Effector CD8-positive, alpha-beta T cell (primary cell): ENCODE measurements around the gene PEX14.

ENCODE experiments used
- DNase-seq: peaks from one replicate; lab custom pipeline; 2025; lab: John Stamatoyannopoulos, UW

The PEX14 gene

GRCh38 chr1:10662824-10663677 lies 188.3 kb downstream of the PEX14 start:
- no peak for DNase-seq

GRCh38 chr1:10663678-10664035 lies 188.9 kb downstream of the PEX14 start:
- DNase-seq: no peak

GRCh38 chr1:10664251-10664650 lies 189.5 kb downstream of the PEX14 start:
- DNase-seq: no peak

DNA sequence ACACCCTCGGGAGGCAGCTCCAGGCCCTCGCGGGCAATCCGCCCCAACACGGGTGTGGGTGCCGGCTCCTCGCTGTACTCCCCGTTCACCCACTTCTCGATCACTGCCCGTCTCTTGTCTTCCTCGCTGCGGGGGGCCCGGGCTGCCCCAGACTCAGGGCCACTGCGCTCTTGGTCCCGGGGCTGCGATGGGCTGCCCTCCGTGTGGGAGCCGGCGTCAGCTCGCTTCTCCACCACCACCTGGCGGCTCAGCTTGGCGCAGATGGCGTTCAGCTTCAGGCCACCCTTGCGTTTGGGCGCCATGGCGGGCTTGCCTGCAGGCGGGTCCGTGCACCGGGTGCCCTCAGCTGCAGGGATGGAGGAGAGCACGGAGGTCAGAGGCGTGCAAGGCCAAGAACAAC lies 190.5 kb downstream of the PEX14 start:
- no peak for DNase-seq

DNA sequence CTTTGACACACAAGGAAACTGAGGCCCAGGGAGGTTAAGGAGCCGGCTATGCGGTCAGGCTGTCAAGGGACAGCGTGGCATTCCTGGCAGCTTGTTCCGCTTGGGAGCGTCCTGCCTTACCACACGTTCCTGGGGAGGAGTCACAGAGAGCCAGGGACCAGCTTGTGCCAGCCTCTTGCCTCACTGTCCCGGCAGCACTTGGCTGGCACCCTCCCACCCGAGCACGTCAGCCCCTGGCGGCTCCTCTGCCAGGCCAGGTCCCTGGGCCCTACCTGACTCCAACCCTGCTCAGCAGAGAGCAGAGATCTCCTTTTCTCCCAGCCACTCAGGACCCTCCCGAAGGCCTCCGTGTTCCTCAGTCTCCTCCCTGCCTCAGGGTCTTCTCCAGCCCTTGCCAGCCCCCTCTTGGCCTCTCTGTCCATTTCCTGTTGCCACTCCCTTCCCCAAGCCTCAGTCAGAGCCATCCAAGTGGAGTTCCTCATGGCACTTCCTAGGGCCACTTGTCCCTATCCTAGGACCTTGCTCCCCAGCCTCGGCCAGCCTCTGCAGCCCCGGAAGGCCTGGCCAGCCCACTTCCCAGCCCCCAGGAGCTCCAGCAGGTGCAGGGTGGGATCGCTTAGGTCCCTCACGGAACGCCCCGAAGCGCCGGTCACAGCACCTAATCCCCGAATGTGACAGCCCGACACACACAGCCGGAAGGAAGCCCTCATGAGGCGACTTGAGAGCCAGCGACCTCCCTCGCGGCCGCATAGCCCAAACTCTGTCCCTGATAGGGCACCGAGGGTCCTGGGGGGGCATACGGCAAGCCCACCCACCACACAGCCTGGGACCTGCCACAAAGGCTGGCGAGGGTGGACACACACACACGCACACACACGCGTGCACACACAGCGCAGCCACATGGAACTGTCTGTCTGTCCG lies 191.4 kb downstream of the PEX14 start:
- no peak for DNase-seq

- DNase-seq: no peak
These were observed 193.4 kb downstream of the PEX14 start for GRCh38 chr1:10667861-10668761.

DNA sequence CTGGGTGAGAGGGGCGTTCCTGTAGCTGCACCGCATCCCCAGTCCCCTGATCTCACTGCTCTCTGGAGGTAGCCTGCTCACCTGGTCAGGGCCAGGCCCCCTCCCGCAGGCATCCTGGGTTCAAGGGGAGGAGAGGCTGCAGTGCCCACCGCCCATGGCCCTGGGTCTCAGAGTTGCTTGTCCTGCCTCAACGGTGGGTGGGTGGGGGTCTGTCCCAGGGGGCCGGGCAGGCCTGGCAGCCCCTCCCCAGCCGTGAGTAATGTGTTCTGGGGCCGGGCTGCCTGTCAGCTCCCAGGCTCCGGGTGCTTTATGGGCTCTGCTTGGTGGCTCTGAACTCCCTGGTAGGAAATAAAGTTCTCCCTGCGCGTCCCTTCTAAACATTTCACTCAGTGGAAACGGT lies 194.8 kb downstream of the PEX14 start:
- DNase-seq: no peak

- DNase-seq: no peak
These were observed 195.4 kb downstream of the PEX14 start for GRCh38 chr1:10670190-10670589.

GRCh38 chr1:10671090-10671489 lies 196.3 kb downstream of the PEX14 start:
- no peak for DNase-seq

DNA sequence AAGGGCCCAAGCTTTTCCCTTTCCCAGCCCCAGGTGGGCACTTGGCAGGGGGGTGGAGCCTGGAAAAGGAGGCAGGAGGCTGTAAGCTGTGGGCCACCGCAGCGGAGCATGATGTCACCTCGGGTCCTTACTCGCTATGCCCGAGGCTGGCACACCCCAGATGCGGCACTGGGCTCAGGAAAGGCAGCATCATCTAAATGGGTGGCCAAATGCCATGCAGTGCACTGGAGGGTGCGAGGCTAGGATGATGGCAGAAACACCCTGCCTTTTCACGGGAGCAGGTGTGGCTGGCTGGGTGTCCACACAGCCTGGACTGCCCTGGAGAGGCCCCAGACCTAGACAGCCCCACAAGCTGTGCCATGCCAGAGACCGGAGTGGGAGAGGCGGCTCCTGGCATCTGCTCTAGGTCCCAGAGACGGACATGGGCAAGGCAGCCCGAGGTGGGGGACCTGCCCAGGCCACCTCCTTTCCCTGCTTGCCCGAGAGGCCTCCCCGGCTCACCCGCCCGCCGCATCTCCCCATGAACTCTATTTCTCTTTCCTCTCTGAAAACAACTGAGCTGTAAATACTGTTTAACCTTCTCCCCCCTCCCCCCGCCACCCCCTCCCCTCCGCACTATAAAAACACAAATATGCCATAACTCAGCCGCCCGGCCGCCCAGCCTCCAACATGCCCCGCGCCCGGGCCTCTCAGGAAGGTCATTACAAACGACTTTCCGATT lies 197.0 kb downstream of the PEX14 start:
- DNase-seq: no peak

GRCh38 chr1:10672343-10673050 lies 197.7 kb downstream of the PEX14 start:
- no peak for DNase-seq

DNA sequence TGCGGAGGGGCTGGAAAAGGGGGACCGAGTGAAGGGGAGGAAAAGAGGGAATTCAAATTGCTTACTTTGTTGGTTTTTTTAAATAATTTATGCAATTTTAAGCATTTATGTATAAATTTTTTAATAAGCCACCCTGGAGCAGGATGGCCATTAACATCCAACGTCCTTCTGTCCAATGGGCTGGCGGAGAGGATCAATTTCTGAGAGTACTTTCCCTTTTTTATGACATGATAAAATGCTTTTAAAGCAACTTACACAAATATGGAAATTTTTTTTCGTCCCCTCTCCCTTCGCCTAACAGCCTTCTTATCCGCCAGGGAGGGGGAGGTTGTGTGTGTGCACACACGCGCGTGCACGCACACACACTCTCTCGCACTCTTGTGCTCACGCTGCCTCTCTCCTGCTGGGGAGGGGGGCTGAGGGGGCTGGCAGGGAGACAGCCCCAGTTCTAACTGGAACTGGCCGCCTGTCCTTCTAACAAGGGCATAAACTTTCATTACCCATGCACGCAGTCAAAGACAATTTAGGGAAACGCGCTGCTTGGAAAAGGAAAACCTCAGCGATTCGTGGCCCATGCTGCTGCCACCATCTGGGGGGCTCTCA lies 198.5 kb downstream of the PEX14 start:
- no peak for DNase-seq

DNA sequence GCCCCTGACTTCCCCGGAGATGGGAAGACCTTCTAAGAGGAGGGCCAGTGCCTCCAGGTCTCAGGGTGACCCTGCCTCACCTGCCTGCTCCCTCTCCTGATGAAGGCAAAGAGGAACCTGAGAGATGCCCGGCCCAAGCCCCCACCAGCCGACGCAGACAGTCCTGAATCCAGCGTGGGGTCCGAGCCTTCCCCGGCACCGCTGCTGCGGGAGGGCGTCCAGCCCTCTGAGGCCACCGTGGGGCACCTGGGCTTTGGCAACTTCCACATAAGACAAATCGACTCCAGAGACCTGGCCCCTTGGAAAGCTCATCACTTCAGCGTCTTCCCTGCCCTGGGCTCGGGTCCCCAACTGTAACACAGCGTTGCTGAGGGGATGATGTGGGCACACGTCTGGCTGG lies 199.5 kb downstream of the PEX14 start:
- DNase-seq: no peak

DNA sequence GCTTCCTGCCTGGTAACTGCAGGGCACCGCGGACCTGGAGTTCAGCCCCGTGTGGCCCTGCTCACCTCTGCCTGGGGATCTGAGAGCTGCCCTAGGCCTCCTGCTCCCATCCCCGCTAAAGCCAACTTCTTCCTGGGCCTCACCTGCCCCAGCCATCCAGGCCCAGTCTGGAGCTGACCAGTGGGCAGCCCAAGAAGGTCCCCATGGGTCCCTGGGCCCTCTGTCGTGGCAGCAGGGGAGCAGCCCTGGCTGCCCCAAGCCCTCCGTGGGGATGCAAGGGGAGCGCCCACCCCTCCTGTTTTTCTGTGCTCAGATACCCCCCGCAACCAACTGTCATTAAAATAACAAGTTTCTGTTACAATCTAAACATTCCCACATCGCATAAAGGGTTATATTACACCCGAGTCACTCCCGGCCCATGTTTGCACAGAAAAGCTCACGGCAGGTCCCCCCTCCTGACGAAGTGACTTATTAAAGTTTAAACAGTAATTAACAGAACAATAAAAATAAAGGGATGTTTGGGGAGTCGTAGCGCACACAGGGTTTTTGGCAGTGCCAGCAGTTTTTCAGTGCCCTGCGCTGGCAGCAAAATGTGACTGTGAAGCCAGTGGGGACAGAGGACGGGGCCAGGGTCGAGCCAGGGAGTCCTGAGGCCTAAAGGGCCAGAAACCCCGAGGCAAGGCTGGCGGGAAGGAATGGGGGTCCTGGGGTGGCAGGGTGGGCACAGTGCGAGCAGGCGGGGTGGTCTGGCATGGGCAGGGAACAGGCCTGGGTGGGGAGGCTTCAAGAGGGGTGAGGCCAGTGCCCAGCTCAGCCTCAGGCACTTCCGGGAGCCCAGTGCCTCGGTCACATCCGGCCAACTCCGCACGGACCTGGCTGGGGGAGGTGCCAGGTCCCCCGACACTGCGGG lies 200.2 kb downstream of the PEX14 start:
- DNase-seq: no peak

DNA sequence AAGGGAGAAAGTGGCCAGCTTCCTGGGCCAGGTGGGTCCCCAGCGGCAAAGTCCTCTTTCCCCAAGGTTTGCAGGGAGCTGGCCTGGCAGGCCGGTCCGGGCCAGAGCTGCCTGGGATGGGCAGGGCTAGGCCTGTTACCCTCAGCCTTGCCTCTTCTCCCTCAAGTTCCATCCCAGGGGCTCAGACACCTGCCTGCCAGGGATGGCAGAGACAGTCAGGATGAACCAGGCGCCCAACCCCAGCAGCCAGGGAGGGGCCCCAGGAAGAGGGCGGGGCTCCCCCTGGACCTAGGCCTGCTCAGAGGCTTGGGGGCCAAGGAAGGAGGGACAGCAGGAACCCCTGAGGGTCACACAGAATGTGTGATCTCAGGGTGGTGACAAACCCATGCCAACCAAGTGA lies 201.1 kb downstream of the PEX14 start:
- DNase-seq: no peak

GRCh38 chr1:10676963-10677362 lies 202.2 kb downstream of the PEX14 start:
- no peak for DNase-seq

GRCh38 chr1:10677491-10678391 lies 203.0 kb downstream of the PEX14 start:
- no peak for DNase-seq

GRCh38 chr1:10678402-10678801 lies 203.7 kb downstream of the PEX14 start:
- no peak for DNase-seq
